Cerebellar nuclear complex (tissue), 1 donor: ENCODE data around the gene EDC4.
"Not testable (repeated sequence)": the region's sequence is repeated elsewhere in the genome, so short reads cannot be mapped to it uniquely, and the experiment has no call there.

Experiments
- DNase-seq, 2 experiments: peaks; one replicate each; lab custom pipeline; 2025; lab: John Stamatoyannopoulos, UW

EDC4 gene

GRCh38 chr16:67847064-67847861 lies 25.6 kb upstream of the EDC4 start, which contains the start of gene CENPT:
TSS of gene CENPT (minus strand) at chr16:67847693. CDS start at chr16:67833859, 13,834 bp downstream.
- DNase-seq, result no peak

DNA sequence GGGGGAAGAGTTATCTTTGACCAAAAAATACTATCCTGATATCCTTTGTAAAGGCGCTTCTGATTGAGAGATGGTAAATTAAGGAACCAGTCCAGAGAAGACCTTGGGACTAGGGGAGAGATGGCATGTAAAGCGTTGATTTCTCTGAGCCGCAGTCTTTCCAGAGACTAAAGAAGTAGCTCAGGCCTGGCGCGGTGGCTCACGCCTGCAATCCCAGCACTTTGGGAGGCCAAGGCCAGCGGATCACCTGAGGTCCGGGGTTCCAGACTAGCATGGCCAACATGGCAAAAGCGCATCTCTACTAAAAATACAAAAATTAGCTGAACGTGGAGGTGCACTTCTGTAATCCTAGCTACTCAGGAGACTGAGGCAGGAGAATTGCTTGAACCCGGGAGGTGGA lies 24.7 kb upstream of the EDC4 start:
- DNase-seq, result no peak

DNA sequence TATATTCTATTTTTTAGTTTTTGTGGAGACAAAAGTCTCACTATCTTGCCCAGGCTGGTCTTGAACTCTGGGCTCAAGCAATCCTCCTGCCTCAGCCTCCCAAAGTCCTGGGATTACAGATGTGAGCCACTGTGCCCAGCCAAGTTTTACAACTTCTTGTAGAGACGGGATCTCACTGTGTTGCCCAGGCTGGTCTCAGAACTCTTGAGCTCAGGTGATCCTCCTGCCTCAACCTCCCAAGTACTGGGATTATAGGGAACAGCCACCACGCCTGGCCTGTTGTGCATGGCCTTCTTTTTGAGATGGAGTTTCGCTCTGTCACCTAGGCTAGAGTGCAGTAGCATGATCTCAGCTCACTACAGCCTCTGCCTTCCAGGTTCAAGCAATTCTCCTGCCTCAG lies 19.2 kb upstream of the EDC4 start:
- no peak for DNase-seq

DNA sequence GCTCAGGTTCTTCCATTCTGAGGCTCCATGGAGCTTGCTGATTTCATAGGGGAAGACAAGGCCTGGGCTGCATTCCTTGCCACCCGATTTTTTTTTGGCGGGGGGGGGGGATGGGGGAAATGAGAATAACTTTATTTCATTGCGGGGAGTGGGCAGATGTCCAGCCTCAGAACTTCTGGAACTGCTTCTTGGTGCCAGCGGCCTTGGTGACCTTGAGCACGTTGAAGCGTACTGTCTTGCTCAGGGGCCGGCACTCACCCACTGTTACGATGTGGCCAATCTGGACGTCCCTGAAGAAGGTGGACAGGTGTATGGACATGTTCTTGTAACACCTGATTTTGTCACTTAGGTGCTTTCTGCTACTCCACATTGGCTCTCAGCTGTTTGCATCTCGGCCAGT lies 17.1 kb upstream of the EDC4 start:
- no peak for DNase-seq

GRCh38 chr16:67856927-67857546 lies 15.8 kb upstream of the EDC4 start:
- DNase-seq, result no peak

DNA sequence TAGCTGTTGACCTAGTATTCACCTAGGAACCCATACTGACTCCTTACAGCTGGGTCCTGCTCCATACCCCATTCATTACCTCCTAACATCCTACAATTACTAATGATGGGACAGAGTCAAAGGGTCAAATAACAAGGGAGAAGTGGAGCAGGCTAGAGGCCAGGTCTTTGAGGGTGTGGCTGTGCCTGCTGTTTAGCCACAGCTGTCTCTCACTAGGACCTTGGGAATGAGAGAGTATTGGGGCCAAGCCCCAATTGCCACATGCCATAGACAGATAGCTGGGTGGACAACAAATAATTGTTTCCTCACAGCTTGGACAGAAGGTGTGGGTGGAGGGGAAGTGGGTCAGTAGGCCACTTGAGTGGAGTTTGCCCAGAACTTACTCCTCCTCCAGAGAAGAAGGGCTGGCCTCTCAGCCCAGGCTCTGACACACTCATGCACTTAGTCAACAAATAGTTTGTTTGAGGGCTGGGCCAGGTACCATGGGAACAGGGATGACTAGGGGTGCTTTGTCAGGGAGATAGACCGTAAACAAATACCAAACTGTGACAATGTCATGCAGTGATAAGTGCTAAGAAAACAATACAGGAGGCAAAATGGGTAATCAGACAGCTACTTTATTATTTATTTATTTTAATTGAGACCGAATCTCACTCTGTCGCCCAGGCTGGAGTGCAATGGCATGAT lies 15.2 kb upstream of the EDC4 start:
- no peak for DNase-seq

- DNase-seq, result no peak
These were observed 14.4 kb upstream of the EDC4 start for GRCh38 chr16:67858500-67858899.

DNA sequence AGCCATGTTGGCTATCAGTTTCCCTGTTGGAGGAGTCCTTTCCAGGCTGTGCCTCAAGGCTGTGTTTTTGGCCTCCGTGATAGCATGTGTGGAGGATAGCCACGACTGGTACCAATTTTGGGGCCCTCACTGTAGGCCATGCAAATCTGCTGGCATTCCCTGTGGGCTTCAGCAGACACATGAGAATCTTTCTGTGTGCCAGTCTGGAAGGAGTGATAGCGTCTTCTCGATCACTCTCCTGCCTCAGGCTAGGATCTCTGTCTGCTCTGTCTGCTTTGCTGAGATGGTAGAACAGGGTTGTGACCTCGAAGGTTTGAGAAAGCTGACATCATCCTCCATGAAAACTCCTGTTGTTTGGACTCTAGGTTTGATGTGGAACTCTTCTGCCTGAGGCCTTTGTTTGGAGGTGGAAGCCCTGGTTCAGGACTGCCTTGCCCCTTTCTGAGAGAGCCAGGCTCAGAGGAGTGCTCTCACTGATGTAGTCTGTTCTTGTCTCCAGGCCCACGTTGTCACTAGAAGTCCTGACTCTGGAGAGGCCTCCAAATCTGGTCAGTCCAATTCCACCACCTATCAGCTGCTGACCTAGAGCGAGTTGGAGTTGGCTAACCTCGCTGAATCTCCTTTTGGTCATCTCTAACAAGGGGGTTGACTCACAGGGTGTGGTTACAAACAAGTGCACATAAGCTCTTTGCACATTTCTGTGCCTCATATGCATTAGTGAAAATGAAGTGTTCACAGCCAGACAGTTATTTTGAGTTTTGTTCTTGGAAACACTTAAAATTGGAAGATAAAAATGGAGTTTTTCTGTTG lies 12.1 kb upstream of the EDC4 start:
- no peak for DNase-seq

DNA sequence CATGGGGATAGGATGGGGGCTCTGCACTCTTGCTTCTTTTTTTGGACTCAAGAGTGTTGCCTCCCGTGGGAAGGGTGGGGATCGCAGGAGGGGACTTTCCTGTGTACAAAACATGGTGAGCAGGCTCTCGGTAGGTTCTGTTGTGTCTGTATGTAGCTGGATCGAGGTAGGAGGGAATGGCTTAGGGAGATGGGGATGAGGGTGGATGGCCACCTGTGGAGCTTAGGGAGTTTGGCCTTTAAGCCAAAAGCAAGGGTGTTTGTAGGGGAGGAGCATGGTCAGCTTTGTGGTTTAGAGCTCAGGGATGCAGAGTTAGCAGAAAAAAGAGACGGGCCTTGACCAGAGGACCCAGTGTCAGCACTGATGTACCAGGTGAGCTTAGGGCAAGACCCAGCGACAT lies 11.0 kb upstream of the EDC4 start:
- DNase-seq, result no peak

DNA sequence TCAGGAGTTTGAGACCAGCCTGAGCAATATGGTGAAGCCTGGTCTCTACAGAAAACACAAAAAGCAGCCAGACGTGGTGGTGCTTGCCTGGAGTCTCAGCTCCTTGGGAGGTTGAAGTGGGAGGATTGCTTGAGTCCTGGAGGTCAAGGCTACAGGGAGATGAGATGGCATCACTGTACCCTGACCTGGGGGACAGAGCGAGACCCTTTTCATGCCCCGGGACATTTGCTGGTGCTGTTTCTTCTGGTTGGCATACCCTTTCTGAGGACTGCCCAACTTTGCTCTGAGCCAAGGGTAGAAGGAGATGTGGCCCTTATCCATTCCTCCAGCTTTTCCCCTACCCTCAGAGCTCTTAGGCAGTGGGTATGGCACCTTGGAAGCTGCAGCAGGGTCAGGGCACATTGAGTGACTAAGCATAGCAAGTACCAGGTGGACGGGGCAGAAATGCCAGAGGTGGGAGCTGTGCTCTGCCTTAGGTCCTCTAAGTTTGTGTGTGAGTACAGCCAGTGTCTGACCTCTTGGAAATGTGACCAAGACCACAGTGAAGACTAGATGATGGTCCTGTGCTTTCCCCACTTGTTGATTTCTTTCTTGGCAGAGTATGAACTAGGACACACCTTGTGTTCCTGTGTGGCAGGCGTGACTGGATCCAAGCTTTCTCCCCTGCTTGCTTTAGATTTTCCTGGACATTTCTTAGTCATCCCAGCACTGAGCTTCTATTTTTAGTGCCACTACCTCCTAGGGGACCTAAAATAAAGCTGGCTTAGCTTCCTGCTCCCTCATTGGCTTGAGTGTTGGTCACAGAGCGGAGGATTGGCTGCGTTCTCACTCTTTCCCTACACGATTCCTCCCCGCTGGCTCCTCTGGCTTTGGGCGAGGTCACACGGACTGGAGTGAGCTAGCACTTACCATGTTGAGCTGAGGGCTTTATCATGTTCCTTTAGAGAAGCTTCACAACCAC lies 9.9 kb upstream of the EDC4 start:
- peak; percentile 78 to 79 for DNase-seq

GRCh38 chr16:67864044-67864443 lies 8.8 kb upstream of the EDC4 start:
- DNase-seq, result not testable (repeated sequence)

GRCh38 chr16:67864594-67864993 lies 8.3 kb upstream of the EDC4 start:
- DNase-seq, result no peak

DNA sequence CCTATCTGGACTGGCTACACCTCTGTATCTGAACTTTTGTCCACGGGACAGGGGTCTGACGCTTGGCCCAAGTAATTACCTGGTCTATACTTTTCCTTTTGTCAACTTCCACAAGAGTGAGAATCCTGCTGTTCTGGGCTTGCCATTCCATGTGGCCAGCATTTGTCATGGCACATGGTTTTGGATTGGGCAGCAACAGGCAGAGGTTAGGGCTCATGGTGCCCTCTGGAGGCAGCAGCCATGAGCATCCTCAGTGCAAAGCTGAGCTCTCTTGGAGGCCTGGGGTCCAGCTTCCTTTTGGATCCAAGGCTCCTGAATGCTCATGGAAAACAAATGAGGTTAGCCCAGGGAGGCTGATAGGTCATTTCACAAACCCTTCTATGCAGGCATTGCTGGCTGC lies 7.5 kb upstream of the EDC4 start:
- DNase-seq, result no peak

DNA sequence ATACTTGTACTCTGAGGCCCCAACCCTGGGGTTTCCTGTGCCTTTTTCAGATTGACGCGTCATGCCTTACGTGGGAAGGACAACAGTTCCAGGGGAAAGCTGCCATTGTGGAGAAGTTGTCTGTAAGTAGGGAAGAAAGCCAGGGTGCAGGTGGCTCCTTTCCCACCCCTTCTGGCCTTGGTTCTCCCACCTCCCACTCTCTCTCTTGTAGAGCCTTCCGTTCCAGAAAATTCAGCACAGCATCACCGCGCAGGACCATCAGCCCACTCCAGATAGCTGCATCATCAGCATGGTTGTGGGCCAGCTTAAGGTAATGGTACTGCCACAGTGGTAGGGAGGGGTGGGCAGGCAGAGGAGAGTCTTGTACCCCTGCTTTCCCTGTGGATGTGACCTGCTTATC lies 4.6 kb upstream of the EDC4 start:
- no peak for DNase-seq

- no peak for DNase-seq
These were observed 3.2 kb upstream of the EDC4 start for GRCh38 chr16:67869653-67870052.

DNA sequence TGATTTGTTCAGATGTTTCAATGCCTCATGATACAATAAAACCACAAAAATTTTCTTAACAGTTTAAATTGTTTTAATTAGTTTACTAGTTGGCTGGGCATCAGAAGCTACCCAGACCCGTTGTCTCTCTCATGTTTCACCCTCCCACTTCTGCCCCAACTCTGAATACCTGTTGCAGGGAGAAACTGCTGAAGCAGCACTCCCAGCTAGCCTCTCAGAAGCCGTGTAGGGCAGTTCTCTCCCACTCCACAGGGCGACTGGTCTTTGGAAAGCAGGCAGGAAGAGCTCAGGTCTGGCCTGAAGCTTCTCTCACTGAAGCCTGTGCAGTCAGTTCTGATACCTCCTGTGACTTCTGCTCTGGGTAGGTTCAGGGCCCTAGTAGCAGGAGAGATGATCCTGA lies 1.6 kb upstream of the EDC4 start:
- DNase-seq, result no peak

GRCh38 chr16:67872131-67872630 lies 671 bp upstream of the EDC4 start:
- no peak for DNase-seq

DNA sequence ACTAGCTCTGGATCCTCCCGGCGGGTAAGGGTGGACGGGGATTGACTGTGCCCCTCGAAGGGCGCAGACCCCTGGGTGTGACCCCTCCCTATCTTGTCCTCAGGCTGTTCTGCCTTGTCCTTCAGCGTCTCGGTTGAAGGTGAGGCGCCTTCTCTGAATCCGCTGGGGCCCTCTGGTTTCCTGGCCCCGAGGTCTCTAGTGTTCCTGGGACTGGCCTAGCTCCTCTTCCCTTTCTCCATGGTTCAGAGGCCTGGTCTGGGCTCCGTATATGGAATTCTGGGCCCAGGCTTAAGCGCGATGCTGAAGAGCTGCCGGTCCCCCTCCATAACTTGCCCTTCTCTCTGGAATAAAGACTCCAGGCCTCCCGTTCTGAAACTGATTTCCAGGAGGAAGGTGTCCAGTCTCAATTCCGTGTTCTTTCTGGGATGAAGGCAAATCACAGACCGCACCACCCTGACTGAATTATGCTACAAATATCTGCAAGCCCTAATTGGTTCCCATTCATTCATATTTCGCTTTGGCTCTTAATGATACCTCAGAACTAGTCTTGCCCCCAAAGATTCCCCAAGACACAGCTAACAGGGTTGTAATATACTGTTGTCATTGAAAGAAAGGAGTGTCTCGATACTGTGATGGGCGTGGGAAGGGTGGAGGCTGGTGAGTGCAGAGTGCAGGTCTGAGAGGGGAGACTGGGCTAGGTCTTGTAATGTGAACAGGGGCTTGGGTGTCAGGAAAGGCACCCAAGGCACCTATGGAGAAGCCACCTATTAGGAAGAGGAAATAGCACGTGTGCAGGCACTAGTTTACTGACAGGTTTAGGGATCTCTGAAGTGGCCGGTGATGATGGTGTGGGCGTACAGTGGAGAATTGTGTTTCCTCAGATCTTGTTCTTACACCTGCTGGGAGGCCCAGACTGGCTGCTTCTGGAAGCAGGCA lies 851 bp downstream of the EDC4 start:
- DNase-seq, result no peak

GRCh38 chr16:67874372-67874771 lies 1.5 kb downstream of the EDC4 start:
- no peak for DNase-seq

- no peak for DNase-seq
These were observed 4.2 kb downstream of the EDC4 start for GRCh38 chr16:67877064-67877463.
